GM04504 (cell line): Measurements from ENCODE around the gene ALOX5AP.

Experiments
- DNase-seq: peaks from one replicate; pipeline ENCODE4 v3.0.0-alpha.2; 2012; ENCODE audit warnings: low read depth

The ALOX5AP gene

GRCh38 chr13:30796631-30797601 lies 61.6 kb downstream of the ALOX5AP start:
- no peak for DNase-seq

- DNase-seq = no peak
Observed at GRCh38 chr13:30797847-30798535, 62.6 kb downstream of the ALOX5AP start.

DNA sequence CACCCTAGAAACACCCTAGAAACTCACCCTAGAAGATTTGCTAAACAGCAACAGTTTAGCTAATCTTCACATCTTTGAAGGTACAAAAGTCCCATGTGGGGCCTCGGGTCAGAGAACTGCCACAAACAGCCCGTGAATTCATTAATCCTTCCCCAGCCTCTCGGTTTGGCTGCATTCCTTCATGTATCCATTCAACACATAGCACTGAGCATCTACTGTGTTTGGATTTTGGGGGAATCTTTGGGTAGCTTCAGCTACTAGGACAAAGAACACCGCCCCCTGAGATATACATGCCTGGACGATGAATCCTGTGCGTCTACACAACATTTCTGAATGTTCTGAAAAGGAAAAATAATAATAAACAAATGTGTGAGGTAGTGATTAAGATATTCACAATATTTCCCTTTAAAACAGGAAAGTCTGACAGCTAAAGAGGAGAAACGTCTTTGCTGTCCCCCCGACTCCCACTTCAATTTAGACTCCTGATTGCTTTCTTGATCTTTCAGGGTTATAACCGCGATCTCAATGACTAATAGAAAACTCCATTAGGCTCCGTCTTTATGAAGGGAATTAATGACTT lies 63.5 kb downstream of the ALOX5AP start:
- DNase-seq = no peak

GRCh38 chr13:30799356-30799824 lies 64.0 kb downstream of the ALOX5AP start:
- DNase-seq = no peak

DNA sequence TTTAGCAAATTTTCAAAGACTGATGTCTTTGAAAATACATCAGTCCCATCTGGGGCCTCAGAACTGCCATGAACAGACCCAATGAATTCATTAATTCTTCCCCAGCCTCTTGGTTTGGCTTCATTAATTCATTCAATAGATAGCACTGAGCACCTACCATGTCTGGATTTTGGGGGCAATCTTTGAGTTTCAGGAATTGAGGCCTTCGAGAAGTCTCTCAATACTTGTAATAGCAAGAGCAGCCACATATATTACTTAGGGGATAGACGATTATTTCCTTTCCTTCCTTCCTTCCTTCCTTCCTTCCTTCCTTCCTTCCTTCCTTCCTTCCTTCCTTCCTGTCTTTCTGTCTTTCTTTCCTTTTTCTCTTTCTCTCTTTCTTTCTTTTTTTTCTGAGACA lies 64.8 kb downstream of the ALOX5AP start:
- DNase-seq = no peak

DNA sequence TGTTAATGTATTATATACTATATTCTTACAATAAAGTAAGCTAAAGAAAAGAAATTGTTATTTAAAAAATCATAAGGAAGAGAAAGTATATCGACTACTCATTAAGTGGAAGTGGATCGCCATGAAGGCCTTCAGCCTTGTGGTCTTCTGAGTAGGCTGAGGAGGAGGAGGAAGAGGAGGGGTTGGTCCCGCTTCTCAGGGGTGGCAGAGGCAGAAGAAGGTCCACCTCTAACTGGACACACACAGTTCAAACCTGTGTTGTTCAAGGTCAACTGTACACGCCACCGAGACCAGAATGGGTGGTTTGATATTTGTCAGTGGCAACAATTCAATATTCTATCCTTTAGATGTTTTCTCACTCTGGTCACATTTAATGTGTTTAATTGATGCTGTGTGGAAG lies 67.2 kb downstream of the ALOX5AP start:
- DNase-seq = no peak

GRCh38 chr13:30802953-30803478 lies 67.7 kb downstream of the ALOX5AP start:
- peak; percentile 47 for DNase-seq

GRCh38 chr13:30803749-30804148 lies 68.4 kb downstream of the ALOX5AP start:
- no peak for DNase-seq

GRCh38 chr13:30804474-30804873 lies 69.1 kb downstream of the ALOX5AP start:
- DNase-seq = no peak

DNA sequence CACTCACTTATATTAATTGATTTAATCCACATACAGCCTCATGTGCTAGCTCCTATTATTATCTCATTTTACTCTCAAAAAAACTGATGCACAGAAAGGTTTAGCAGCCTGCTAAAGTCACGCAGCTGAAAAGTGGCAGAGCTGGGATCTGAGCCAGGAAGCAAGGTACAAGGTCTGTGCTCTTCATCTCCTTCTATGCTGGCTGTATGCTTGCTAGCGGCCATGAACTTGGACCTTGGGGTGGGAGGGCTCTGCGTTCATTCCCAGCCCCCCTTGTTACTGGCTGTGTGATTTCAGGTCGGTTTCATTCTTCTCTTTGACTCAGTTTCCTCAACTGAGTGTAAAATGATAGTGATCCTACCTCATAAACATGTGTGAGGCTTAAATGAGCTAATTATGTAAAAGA lies 69.8 kb downstream of the ALOX5AP start:
- no peak for DNase-seq

DNA sequence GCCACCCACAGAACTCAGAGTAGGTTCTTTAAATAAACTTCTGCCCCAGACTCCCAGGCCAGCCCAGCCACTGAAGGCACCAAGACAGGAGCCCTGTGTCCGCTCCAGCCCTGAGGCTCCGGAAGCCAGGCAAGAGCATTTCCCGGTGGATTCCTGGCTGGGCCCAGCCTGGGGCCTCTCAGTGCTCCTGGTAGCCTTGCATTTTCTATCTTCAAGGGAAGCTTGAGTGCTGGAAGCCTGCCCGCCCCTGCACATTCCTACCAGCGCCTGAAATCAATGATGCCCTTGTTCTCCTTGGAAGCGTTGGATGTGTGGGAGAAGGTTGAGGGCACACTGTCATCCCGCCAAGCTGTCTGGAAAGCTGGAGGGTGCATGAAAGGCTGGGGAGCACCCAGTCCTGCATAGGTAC lies 70.3 kb downstream of the ALOX5AP start:
- no peak for DNase-seq

- DNase-seq = peak; percentile 47
Observed at GRCh38 chr13:30806784-30807183, 71.4 kb downstream of the ALOX5AP start.

DNA sequence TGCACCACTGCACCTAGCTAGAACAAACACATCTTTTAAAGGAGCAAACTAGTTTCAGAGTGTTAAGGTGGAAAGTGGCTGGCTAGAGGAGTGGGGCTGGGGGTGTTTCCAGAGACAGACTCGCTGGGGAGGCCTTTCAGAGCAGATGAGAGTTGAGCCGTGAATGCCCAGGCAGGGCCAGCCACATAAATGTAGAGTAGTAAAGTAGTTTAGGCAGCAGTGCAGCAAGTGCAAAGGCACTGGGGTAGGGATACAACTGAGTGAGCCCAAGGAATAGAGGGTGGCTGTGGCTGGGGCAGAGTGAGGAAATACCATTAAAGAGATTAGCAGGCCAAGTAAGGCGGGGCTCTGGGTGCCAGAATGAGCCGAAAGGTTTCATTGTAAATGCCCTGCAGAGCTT lies 72.0 kb downstream of the ALOX5AP start:
- no peak for DNase-seq

DNA sequence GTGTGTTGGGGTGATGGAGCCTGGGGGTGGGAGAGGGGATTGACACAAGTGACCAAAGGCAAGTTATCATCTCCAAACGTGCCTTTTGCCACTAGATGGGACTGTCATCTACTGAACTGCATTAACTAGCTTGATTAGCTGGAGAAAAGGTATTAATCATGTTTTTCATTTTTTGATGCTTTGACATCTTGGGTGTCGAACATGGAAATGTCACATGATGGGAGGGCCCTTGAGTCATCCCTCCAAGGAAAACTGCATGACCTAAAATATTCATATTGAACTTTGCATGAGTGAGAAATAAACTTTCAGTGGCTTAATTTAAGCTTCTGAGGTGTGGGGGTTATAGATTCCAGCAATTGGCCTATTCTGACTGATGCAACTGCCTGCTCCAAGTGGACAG lies 73.3 kb downstream of the ALOX5AP start:
- DNase-seq = no peak

GRCh38 chr13:30809787-30810186 lies 74.4 kb downstream of the ALOX5AP start:
- DNase-seq = no peak

GRCh38 chr13:30810261-30810701 lies 74.9 kb downstream of the ALOX5AP start:
- no peak for DNase-seq

- DNase-seq = no peak
Observed at GRCh38 chr13:30810801-30811200, 75.5 kb downstream of the ALOX5AP start.
